Measurements from ENCODE around the gene KLHL35.

KLHL35 gene

DNA sequence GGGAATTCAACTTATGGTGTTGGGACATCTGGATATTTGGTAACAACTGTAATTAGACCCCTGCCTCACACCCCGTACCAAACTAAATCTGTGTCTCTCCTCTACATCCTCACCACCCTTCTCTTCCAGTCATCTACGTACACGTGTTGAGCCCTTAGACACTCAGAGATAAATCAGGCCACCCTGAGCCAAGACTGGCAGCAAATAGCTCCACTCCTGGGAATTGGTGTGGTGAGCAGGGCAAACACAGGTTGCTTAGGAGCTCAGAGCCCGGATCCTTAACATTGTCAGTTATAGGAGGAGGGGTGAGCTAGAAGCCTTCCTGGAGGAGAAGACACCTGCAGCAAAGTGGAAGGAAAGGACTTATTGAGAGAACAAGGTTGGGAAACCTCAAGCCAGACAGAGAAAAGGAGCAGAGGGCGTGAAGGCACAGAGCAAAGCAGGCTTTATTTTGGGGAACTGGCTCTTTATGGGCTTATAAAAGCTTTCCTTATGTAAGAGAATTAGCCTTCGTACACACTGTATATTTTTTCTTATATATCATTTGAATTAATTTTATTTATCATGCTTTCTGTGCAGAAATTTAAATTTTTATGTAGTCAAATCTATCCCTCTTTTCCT, 36.9 kb upstream of the KLHL35 start:
- no peak for DNase-seq (ENCODE audit: low spot score)

DNA sequence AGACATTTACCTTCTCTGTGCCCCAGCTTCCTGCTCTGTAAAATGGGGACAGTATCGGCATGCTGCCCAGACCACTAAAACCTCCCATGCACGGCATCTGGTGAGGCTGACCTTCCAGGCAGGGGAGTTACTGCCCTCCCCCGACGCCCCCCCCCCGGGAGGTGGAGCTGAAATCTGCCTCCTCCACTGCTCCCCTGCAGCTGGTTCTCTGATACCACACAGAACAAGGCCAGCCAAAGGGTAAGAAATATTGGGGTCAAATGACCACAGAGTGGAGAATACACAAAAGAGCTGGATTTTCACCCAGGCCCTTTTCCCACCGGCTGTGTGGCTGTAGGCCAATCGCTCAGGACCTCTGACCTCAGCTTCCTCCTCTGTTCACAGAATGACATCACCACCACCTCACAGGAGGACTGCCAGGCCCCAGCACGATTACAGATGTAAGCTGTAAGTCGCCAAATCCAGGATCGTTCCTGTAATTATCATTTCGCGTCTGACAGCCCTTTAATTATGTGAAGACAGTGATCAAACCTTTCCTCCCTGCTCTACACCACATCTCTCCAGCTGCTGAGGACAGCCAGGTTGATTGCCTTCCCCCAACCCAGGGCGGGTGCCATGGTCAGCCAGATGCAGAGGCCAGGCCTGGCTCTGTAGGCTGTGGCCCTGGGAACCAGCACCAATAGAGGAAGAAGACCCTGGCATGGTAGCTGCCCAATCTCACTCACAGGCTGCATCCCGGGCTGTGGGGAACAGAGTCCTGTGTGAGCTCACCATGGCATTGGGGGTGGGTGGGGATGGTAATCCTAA, 35.7 kb upstream of the KLHL35 start:
- DNase-seq (ENCODE audit: low spot score) = no peak

DNA sequence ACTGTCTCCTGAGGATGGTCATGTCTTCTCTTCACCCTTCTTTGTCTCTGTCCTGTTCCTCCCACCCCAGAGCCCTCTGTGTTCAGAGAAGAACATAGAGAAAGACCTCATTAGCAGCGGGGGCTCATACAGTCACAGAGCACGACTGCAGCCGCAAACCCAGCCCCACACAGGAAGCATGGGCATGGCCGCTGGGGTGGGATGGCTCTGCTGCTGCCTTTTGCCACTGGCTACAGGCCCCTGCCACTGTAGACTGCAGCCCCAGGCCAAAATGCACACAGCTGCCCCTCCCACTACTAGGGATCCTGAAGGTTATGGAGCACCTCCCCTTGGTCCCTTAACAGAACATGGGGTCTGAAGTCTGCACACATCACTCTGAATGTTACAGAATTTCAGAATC, 34.9 kb upstream of the KLHL35 start:
- no peak for DNase-seq (ENCODE audit: low spot score)

DNA sequence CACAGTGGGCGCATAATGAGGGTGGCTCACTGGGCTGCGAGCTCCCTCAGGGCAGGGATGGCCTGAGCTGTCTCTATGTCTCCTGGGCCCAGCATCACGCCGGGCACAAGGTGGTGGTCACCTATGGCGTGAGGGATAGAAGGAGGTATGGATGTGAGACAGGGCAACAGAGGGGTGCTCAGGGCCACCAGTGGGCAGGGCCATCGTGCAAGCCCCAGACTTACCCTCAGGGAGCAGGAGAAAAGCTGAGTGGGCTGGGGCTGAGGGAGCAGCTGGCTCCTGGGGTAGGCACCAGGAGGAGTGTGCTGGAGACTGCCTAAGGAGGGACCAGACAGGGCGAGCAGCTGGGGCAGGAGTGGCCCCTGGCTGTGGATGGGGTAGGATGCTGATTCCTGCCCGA, 34.3 kb upstream of the KLHL35 start:
- no peak for DNase-seq (ENCODE audit: low spot score)

DNA sequence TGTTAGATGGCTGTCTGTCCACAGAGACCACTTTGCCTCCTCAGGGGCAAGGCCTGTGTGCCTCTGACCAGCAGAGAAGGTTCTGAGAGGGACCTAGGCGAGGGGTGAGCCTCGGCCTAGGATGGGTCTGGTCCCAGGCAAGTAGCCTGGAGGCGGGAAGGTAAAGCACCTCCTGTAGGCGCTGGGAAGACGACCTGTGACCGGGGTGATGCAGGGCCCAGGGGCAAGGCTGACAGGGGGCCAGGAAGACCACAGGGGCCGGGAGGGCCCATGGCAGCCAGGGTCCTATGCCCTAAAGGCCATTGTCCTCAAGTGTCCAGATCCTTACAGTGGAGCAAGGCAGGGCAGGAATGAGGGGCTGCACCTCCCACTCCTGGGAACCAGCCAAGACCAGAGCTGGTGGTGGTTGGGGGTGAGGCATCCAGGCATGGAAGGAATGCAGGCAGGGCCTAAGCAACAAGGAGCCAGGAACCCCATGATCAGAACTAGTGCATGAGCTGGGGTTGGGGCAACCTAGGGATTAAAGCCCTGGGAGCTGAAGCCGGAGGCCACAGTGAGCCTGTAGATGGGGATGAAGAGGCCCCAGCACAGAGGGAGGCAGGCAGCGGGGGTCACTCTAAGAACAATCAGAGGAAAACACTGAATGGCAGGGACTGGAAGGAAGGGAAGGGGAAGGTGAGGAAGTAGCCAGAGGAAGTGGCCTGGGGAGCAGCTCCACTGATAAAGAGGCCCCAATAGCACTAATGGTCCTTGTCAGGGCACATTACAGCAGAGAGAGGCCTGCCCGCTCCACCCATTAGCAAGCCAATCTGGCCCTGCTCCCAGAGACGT, 32.9 kb upstream of the KLHL35 start:
- DNase-seq (ENCODE audit: low spot score) = no peak

DNA sequence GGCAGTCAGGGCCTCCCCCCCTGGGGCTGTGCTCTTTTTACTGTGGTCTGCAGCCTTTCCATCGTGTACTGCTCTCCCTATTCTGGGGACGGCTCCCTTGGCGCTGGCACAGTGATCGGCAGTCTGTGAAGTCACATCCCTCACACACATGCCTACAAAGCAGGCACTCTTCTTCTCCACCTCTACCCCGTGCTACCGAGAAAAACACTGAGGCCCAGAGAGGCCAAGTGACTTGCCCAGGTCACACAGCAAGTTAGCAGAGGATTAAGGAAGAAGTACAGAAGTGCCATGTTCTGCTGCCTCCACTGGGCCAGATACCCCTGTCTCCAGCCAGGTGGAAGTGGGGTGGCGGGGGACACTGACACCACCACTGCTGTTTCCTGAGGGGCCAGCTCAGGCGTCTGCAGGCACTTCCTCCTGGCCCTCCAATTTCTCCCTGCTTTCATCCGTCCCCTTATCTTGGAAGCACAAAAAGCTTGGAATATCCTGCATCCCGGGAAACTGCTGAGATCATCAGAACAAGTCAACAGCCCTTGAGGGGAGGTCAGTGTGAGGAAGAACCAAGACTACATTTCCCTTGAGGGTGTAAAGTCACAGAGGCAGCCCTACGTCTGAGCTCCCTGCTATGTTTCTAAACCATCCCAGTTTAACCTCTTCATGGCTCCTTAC, 30.2 kb upstream of the KLHL35 start:
- no peak for DNase-seq (ENCODE audit: low spot score)

DNA sequence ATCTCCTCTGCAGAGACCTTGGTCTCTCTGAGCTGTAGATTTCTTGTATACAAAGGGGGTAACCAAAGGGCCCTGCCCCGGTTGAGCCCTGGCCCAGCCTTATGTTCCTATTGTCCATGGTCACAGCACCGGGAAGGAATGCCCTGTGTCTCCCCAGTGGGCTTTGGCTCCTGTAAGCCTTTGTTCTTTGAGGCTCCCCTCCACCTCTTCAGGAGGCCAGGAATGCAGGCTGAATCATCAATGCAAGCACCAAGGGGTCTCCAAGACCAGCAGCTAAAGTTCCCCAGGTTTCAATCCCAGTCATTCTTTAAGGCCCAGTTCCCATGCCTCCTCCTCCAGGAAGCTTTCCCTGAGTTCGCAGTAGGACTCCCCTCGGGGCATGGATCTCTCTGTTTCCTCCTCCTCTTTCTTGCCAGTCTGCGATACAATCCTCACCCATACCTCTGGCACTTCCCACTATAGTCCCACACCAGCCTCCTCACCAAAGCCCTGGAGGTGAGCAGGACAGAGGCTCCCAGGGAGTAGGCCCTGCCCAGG, 29.2 kb upstream of the KLHL35 start:
- DNase-seq (ENCODE audit: low spot score) = no peak

DNA sequence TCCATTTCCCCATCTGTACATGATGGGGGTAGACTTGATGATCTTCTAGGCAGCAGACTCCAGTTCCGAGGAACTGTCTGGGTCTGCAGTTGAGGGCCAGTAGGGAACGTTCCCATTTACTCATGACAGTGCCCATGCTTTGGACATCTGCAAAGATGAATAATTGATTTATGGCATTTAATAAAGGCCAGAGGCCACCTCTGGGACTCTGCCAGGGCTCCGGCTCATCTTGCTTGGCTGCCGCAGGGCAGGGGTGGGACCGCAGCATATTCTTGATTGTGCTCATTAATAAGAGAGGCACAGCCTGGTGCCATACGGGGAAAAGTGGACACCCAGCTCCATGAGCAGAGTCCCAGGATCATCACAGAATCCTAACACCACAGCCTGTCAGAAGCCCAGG, 28.1 kb upstream of the KLHL35 start:
- no peak for DNase-seq (ENCODE audit: low spot score)

DNA sequence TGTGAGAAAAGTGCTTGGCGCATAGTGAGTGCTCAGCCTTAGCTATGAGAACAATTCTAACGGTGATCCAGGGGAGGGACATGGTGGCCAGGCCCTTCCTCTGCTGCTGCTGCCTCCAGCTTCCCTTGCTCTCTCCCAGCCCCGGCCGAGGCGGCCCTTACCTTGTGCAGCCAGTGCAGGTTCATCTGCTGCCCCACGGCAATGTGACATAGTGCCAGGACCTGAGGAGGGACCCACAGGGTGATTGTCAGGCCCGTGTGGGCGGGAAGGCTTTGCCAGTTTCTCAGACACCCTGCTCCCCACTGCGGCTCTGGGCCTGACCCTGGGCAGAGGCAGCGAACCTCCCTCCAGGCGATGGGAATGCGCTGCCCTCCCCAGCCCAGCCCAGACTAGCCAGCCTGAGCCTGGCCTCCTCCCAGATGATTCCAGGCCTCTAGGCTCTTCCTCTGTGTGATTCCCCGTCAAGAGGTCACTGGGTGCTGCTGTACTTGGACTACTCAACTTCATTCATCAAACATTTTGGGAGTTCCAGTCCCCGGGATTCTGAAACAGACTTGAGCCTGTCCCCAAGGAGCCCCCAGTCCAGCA, 23.7 kb upstream of the KLHL35 start:
- no peak for DNase-seq (ENCODE audit: low spot score)

DNA sequence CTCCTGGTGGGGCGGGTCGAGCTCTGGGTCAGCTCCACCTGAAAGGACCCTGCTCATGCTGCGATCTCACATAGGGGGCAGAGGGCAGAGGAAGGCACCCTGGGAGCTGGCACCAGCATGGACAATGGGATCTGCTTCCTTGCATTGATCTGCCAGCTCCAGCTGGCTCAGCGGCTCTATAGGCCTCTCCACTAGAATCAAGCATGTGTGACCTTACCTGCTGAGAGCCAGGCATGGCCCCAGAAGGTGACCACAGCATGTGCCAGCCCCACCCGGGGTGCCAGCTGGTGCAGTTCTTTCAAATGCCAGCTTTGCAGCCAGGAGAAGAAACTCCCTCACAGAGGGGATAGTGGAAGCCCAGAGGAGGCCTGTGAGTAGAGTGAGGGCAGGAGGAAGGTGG, 22.0 kb upstream of the KLHL35 start:
- no peak for DNase-seq (ENCODE audit: low spot score)

DNA sequence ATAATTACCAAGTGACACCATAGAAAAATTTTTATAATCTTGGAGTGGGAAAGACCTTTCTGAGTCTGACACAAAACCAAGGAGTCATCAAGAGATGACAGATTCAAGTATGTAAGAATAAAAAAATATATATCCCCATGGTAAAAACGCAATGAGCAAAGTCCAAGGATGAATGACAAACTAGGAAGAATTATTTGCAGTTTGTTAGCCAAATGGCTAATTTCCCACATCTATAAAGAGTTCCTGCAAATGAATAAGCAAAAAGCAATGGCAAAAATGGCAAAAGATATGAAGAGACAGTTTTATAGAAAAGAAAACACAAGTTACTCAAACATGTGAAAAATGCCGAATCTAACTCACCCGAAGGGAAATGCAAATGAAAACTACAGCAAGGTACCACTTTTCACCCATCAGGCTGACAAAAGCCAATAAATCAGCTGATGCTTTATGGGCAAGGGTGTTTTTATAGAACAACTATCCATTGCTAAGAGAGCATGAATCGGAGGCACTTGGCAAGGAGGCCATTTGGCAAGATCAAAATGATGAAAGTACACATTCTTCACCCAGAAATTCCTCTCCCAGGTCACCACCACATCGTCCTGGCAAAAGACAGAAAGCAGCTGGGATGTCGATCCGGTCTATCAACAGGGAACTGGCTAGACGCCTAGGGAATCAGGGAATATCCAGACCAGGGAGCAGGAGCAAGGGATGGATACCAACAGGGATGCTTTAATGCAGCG, 21.1 kb upstream of the KLHL35 start:
- no peak for DNase-seq (ENCODE audit: low spot score)

DNA sequence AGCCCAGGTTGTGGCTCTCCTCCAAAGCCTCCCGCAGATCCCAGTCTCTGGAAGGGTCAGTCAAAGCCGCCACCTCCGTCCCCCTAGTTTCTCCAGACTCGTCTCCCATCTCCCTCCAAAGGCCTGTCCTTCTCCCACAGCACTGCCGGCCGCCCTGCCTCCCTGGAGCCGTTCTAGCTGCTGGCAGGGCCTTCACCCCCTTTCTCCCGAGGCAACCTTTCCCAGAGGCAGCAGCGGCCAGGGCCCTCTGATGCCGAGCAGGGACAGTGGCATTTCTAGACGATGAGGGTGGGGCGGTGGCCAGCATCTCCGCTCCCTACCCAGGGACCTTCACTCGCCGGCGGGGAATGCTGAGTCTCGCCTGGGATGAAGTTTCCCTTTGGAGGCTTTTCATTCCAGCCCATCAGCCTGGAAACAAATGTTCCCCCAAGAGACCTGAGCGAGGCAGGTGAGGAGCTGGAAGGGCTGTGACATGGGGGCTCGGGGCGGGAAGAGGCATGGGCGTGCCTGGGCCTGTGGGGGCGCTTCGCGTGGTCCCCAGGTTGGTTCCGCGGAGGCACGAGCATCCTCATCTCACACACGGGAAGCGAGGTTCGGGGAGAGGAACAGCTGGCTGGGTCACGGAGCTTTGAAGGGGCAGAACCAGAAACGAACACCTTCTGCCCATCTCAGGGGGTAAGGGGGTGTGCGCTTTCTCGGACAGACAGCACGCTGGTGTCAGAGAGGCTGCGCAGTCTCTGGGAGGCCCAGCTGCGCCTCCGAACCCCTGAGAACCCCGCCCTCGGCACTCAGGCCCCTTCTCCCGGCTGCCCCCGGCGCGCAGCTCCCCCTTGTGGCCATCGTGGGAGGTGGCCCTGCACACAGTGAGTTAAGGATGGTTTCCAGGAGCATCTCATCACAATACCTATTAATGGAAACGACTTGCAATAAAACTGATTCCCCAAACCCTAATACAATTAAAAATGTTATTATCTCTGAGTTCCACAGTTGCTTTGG, 18.1 kb upstream of the KLHL35 start:
- DNase-seq (ENCODE audit: low spot score) = peak; percentile 41

DNA sequence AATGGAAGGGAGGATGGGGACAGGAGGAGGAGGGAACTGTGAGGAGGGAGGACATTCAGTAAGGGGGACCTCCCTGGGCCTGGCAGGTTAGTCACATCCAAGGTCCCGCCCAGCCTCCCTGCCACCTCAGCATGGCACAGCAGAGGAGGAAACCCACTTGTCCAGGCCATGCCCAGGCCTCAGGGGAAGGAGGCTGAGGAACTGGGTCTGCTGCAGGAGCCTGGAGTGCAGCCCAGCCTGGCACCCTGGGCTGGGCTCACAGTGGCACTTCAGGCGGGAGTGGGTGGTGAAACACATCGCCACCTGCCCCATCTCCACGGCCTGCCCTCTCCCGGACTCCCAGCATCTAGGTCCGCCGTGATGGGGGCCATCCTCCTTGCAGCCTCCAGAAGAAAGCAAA, 17.2 kb upstream of the KLHL35 start:
- DNase-seq (ENCODE audit: low spot score) = no peak

DNA sequence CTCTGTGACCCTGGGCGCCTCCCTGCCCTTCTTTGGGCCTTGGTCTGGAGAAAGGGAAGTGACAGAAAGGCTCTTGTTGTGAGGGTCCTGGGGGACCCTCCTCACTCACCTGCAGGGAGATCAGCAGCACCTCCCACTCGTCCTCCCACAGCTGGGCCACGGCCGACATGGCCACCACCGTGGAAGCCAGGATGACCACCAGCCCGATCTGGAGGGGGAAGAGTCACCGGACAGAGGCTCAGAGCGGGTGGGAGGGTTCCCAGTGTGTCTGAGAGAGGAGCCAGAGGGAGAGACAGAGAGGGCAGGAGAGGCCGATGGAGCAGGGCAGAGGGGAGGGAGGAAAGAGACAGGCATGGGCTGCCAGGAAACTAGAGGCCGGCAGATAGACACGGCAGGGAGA, 16.8 kb upstream of the KLHL35 start:
- no peak for DNase-seq (ENCODE audit: low spot score)

DNA sequence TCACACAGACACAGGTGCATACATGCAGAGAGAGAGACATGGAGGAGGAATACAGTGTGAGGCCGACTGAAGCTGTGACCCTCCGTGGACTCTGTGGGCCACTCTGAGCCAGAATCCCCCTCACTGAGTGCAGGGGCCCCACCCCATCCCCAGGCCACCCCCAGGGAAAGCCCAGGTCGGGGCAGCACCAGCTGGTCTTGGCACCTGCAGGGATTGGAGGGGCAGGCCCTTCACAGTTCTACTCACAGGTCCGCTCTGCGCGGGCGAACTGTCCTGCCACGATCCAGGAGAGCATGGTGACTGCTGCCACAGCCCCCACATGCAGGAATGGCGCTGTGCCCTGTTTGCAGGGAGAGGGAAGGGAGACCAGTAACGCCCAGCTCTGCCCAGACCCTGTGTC, 16.3 kb upstream of the KLHL35 start:
- DNase-seq (ENCODE audit: low spot score) = no peak

DNA sequence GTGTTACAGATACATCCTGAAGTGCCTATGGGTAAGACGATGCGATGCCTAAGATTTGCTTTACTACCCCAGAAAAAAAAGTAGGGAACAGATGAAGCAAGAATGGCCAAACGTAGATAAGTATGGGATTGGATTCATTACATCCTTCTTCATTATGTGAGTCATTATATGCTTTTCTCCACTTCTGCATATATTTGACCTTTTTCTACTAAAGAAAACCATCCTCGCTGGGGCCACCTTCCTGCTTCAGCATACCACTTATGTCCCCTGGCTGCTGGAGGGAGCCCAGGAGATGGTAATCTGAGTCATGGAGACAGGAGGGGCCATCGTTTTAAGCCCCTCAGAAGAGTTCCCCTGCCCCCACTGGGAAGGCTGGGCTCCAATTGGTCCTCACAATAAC, 14.4 kb upstream of the KLHL35 start:
- no peak for DNase-seq (ENCODE audit: low spot score)

DNA sequence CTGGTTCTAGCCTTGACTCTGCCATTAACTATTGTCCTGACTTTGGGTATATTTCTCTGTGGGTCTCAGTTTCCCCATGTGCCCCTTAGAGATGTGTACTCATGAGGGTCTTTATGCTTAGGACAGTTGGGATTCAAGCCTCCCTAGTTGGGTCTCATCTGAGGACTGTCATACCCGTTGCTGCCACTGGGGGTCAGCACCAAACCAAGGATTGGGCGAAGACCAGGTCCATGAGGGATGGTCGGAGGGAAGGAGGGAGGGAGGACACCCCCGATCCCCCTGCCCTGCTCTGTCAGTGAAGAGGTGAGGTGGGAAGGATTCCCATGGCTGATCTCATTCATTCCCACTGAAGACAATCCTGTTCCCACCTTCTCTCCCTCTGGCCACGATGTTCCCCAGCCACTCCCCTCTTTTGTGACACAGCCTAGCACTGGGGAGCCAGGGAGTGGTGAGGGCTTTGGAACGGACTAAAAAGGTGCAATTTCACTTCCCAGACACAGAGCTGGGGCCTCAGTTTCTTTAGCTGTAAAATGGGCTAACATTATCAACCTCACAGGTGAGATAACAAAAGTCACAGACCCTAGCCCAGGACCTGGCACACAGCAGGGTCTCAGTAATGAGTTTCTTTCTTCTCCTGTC, 12.4 kb upstream of the KLHL35 start:
- peak; percentile 78 for DNase-seq (ENCODE audit: low spot score)

DNA sequence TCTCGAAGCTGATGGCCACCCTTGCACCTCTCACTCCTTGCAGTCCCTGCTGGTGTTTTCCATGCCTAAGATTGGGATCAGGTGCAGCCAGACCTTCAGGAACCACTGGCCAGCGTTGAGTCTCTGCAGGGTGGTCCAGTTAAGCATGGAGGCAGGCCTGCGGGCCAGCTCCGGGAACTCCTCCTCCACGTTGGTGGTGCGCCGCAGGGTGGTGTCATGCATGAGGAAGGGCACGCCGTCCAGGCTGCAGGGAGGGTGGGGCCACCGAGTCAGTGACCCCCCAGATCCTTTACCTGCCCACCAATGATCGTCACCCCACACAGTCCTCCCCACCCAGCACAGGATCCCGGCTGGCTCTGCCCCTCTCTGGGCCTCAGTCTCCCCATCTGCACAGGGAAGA, 10.0 kb upstream of the KLHL35 start:
- DNase-seq (ENCODE audit: low spot score) = no peak

DNA sequence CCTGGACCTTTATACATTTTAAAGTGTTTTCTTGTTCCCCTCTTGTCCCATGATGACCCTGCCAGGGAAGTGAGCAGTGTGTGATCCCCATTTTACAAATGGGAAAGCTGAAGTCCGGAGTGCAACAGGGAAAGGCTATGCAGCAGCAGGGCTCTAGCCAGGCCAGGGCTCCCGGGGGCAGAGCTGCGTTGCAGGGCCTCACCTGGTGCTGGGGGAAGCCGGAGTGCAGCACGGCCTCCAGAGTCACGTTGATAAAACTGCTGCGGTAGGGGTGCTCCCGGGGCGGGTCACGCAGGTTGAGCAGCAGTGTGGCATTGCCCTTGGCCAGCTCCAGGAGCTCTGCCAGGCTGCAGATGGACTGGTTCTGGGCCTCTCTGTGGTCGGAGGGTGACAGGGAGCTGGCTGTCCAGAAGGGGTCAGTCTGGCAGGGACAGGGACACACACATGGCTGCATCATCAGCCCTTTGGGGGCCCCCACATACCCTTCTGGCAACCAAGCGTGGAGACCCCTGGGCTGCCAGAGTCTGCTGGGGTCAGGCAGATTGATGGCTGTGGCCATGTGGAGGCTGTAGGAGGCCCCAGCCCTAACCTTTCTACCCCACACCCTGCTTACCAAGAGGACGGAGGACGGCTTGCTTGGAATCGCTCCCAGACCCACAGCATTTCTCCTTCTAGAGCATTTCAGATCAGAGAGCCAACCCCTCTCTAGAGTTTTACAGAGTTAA, 9.3 kb upstream of the KLHL35 start:
- DNase-seq (ENCODE audit: low spot score) = no peak
